Measurements from ENCODE around the gene ZNF888.

The ZNF888 gene

DNA sequence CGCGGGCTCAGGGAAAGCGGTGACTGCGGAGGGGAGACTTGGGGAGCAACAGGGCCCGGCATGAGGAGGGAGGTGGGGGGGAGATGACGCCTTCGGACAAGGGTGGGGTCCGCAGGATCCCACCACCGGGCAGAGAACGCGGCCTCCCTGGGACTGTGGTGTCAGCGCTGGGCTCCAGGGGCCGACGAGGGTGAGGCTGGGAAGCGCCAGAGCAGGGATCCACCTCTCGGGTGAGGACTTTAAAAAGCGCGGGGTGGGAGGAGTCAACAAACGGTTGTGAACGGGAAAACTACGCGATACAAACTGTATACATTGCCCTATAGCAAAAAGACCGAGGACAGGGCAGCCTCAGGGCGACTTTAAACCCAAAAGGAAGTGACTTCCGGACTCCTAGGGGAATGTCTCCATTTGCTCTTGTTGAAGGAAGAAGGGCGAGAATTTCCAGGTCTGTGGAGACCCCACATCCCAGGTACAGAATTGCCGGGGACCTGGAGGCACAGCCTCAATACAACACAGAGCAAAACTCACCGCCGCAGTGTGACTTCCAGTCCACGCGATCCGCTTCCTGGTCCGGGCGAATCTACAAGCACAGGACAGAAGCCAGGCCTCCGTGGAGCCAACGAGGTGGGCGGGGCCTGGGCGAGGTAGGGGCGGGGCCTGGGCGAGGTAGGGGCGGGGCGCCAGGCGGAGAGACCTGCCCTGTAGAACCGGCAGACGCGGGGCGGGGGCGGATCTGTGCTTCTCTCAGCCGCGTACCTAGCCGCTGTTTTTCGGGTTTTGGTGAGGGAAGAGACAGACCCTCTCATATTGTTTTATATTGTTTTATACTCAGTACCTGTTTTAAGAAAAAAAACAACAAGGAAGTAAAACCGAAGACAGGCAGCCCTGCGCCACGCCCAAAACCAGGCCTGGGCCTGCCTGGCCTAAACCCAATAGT, at the start of gene ZNF888:
Gene ZNF888 (minus strand): TSS at position 588 of the 937 bp plus-strand sequence. CDS start 5,555 bp downstream, outside the sequence.
- TF ChIP-seq, protein P1, sequence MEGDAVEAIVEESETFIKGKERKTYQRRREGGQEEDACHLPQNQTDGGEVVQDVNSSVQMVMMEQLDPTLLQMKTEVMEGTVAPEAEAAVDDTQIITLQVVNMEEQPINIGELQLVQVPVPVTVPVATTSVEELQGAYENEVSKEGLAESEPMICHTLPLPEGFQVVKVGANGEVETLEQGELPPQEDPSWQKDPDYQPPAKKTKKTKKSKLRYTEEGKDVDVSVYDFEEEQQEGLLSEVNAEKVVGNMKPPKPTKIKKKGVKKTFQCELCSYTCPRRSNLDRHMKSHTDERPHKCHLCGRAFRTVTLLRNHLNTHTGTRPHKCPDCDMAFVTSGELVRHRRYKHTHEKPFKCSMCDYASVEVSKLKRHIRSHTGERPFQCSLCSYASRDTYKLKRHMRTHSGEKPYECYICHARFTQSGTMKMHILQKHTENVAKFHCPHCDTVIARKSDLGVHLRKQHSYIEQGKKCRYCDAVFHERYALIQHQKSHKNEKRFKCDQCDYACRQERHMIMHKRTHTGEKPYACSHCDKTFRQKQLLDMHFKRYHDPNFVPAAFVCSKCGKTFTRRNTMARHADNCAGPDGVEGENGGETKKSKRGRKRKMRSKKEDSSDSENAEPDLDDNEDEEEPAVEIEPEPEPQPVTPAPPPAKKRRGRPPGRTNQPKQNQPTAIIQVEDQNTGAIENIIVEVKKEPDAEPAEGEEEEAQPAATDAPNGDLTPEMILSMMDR (IDR thresholded peaks at IDR 0.05; ENCODE audit: low read depth, low read length), result no peak
- peak within 1 kb of the TSS; percentile 78 for H3K4me3 ChIP-seq (ENCODE audit: low read depth, low read length)

DNA sequence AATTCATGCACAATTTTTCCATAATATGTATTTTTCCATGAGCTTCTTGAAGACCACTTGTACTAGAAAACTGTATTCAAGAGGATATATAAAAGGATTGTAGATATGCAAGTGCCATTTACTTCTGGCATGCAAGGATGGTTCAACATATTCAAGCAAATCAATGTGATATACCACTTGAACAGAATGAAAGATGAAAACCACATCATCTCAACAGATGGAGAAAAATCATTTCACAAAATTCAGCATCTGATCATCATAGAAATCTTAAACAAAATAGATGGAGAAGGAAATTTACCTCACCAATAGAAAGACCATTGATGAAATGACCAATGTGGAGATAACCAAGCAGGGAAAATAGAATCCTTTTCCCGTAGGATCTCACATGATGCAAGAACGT, 44.5 kb upstream of the ZNF888 start:
- H3K4me3 ChIP-seq (ENCODE audit: low read depth, low read length), result no peak overlapping the region
- TF ChIP-seq, protein P1 (IDR thresholded peaks at IDR 0.05; ENCODE audit: low read depth, low read length), result no peak

DNA sequence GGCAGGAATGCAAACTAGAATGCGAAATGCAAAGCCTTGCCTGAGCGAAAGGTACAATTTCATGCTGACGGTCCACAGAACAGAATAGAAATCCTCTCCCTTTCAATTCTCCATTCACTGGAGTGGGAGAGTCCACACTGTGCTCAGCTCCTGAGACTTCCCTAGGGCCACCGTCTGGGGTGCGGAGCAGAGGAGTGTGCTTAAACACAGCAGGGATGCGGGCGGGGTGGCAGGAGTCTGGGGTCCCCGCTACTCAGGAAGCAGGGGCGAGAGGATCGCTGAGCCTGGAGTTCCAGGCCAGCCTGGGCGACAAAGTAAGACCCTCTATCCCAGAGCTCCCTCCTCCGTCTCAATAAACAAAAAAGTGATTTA, 40.0 kb upstream of the ZNF888 start:
- peak overlapping the region; percentile 84 for H3K4me3 ChIP-seq (ENCODE audit: low read depth, low read length)
- TF ChIP-seq, protein P1 (IDR thresholded peaks at IDR 0.05; ENCODE audit: low read depth, low read length), result no peak

DNA sequence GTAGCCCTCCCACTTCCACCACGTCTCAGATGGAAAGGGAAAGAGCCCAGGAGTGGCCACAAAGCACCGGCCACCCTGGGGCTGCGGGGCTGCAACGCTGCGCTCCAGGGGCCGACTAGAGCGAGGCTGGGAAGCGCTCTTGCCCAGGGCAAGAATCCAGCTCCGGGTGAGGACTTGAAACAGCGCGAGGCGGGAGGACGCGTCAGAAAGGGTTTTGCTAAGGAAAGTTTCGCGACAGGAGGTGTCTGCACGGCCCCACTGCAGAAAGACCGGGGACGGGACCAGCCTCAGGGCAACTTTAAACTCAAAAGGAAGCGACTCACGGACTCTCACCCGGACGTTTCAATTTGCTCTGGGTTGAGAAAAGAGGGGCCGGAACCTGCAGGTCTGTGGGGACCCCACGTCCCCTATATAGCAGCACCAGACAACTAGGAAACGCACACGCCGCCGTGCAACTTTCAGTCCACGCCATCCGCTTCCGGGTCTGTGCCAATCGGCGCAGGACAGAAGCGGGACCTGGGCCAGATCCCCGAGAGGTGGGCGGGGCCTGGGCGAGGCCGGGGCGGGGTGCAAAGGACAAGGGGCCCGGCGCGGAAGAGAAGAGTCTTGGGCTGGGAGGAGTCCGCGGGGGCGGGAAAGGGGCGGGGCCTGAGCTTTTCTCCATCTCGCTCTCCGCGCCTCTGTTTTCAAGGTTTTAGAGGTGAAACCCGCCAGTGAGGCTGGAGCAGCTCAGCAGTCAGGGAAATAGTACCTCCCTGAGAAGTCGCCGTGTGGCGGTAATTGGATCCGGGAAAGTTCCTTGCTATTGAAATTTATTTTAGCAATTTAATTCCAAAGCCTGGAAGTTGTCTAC, 39.4 kb upstream of the ZNF888 start, which contains the start of gene ZNF816:
Gene ZNF816 (minus strand): TSS at position 488 of the 853 bp plus-strand sequence. CDS start 6,792 bp downstream, outside the sequence.
- TF ChIP-seq, protein P1 (IDR thresholded peaks at IDR 0.05; ENCODE audit: low read depth, low read length), result no peak
- H3K4me3 ChIP-seq (ENCODE audit: low read depth, low read length), result peak within 1 kb of the TSS; percentile 84

DNA sequence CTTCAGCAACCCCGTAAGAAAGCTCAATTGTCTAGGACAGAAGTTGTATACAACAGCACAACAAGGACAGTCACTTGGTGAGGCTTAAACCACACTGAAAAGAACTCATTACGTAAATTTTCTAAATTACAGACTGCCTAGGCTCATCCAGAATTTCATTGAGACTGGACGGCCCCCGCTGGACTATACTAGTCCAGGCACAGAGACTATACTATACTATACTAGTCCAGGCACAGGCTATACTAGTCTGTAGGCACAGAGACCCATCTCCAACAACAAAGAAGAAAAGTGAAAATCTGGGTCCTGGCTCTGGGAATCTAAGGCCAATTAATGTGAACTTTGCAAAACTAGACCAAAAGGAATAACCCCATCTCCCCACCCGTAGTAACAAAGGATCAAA, 38.8 kb upstream of the ZNF888 start:
- TF ChIP-seq, protein P1 (IDR thresholded peaks at IDR 0.05; ENCODE audit: low read depth, low read length), result no peak

DNA sequence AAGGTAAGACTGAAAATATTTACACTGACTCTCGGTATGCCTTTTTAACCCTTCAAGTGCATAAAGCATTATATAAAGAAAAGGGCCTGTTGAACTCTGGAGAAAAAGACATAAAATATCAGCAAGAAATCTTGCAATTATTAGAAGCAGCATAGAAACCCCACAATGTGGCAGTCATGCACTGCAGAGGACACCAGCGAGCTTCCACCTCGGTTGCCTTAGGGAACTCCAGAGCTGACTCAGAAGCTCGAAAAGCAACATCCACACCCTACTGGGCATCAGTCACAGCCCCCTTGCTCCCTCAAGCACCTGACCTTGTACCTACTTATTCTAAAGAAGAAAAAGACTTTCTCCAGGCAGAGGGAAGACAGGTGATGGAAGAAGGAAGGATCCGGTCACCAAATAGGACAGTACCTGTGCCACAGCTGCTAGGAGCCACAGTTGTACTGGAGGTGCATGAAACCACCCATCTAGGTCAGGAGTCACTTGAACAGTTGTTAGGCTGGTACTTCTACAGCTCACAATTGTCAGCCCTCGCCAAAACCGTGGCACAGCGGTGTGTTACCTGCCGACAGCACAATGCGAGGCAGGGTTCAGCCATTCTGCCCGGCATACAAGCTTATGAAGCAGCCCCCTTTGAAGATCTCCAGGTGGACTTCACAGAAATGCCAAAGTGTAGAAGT, 36.5 kb upstream of the ZNF888 start:
- TF ChIP-seq, protein P1 (IDR thresholded peaks at IDR 0.05; ENCODE audit: low read depth, low read length), result no peak
- no peak overlapping the region for H3K4me3 ChIP-seq (ENCODE audit: low read depth, low read length)

More for the DNA sequence above, 38.8 kb upstream of the ZNF888 start:
- H3K4me3 ChIP-seq (ENCODE audit: low read depth, low read length), result peak overlapping the region; percentile 84
